Small intestine (tissue), 7 donors: ENCODE measurements around the gene ZDHHC22. TPM values are rescaled to one million over a fixed set of nuclear protein-coding genes. Genes with fewer than 3 reads are reported as not detected.

ENCODE experiments used
- DNase-seq, 2 donors: peaks; one replicate each; pipeline versions ENCODE4 v3.0.0 to v3.0.0-alpha.2; 2013
- FAIRE-seq: peaks from 2 replicates; lab custom pipeline; 2012; peaks lifted over from hg19 to GRCh38; lab: Jason Lieb, UNC
- H3K27ac ChIP-seq, 3 donors: one replicate each; pipeline ENCODE4 v1.5.1; 2013; ENCODE audit warnings: low read length in 2 of 3, mild to moderate bottlenecking in 2 of 3, control low read depth in 1 of 3, inconsistent platforms in 1 of 3, low read depth in 1 of 3, moderate library complexity in 1 of 3
- H3K27me3 ChIP-seq, 3 donors: one replicate each; pipeline ENCODE4 v1.6.1; 2013; ENCODE audit warnings: low read length in 3 of 3, inconsistent platforms in 1 of 3; ENCODE audit not compliant: control insufficient read depth in 3 of 3, insufficient read depth in 3 of 3
- H3K36me3 ChIP-seq, 3 donors: one replicate each; pipeline ENCODE4 v1.6.1; 2013; ENCODE audit warnings: low read length in 3 of 3, inconsistent platforms in 1 of 3, low read depth in 1 of 3, mild to moderate bottlenecking in 1 of 3, moderate library complexity in 1 of 3; ENCODE audit not compliant: control insufficient read depth in 3 of 3, insufficient read depth in 2 of 3
- H3K4me1 ChIP-seq, 3 donors: one replicate each; pipeline ENCODE4 v1.6.1; 2013; ENCODE audit warnings: low read length in 2 of 3, inconsistent platforms in 1 of 3, low read depth in 1 of 3, mild to moderate bottlenecking in 1 of 3, moderate library complexity in 1 of 3; ENCODE audit not compliant: control insufficient read depth in 3 of 3, insufficient read depth in 2 of 3
- H3K4me3 ChIP-seq, 3 donors: one replicate each; pipeline ENCODE4 v1.5.1; 2013; ENCODE audit warnings: low read length in 3 of 3, control low read depth in 1 of 3, inconsistent platforms in 1 of 3, low read depth in 1 of 3, mild to moderate bottlenecking in 1 of 3, moderate library complexity in 1 of 3
- H3K9me3 ChIP-seq, 2 donors: one replicate each; pipeline ENCODE4 v1.6.1; 2013; ENCODE audit warnings: low read depth in 1 of 2, low read length in 1 of 2; ENCODE audit not compliant: control insufficient read depth in 2 of 2, insufficient read depth in 1 of 2
- WGBS, 3 donors: extraction: QIAGEN DNeasy Blood & Tissue Kit; methylation state at CpG; one replicate each; pipeline ENCODE4 v1.1.7; 2013; 5-methylcytosine and 5-hydroxymethylcytosine counted together
- polyA plus RNA-seq, 4 donors: library from polyadenylated mRNA; stranded (reverse) in 3 of 4; unstranded in 1 of 4; fragments of 200-250 nt in 3 of 4; fragments of 120-200 nt in 1 of 4; gene quantifications; one replicate each; pipeline versions ENCODE4 v1.2.1 to v1.2.3, GENCODE V29; 2013
- donor health status: healthy with polysubstance abuse.
- donor health status: control.
- donor health status: control.
- donor health status: Bipolar disorder and iron deficiency.
- donor health status: healthy.

Gene ZDHHC22
- polyA plus RNA-seq, 4 donors, result 0.12 to 0.33 TPM; not detected in 2

- whole genome bisulfite sequencing, 3 donors, result 55 to 77% (median 72%) methylated on average over 6 of the region's 6 CpGs
- Histone ChIP-seq H3K4me3 (no peak overlapping the region), H3K4me1 (peaks cover 2 to 37% (median 11%) of the 10 kb centered on the region in 3 donors), H3K27me3 (peaks cover 0 to 30% (median 2%) of the 10 kb centered on the region in 3 donors), H3K36me3 (peaks cover 0 to 8% (median 0%) of the 10 kb centered on the region in 3 donors), H3K27ac (peak overlapping the region; percentile 57 to 85 (median 72)), H3K9me3 (no peaks in the 10 kb centered on the region)
- no peak for DNase-seq
- FAIRE-seq, result no peak
Observed at GRCh38 chr14:77122526-77123125, 19.0 kb downstream of the ZDHHC22 start.

DNA sequence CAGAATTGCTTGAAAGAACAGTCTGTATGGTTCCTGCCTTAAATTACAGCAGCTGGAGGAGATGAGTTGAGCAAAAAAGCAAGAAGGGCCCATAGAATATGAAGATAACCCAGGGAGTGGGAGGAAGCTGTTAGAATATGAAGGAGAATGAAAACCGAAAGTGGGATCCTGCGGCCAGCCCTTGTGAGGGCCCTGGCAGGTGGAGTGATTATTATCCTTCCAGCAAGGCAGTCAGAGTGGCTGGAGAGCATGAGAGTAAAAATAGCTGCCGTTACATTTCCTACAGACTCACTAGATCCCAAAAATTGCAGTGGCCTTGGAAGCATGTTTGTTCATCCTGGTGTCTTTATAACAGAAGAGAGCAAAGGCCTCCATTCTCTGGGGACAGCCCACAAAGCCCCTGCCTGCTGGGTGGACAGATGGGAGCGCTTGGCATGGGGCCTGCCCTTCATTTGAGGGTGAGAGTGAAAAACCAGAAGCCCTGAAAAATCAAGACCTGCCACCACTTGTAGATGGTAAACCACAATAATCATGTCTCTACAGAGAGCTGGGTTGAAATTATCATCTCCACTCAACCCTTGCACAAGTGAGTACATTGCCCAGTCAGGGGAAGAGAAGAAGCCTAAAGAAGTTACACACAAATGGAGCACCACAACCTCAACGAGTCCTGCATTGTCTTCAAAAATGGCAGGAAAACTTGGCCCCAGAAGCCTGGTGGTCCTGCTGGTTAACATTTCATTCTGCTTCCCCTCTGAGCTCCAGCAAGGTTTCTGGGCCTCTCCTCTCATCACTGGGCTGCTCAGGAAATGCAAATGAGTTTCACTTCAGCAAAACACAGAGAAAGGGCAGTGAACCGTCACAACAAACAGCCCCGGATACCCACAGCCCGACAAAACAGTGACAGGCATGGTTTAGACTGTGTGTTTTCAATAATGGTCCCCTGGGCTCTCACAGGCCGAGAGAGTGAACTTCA is 20.5 kb downstream of the ZDHHC22 start:
- Histone ChIP-seq H3K4me3 (no peak overlapping the region), H3K27ac (peak overlapping the region; percentile 19 to 71 (median 52)), H3K36me3 (peaks cover 4 to 8% (median 5%) of the 10 kb centered on the region in 3 donors), H3K9me3 (no peaks in the 10 kb centered on the region), H3K27me3 (peaks cover 0 to 16% (median 0%) of the 10 kb centered on the region in 3 donors), H3K4me1 (peaks cover 2 to 37% (median 11%) of the 10 kb centered on the region in 3 donors)
- WGBS, 3 donors, result 40 to 46% (median 45%) methylated on average over 9 of the region's 9 CpGs
- DNase-seq (peak; percentile 50 to 77), FAIRE-seq (no peak)

GRCh38 chr14:77119851-77120250 is 21.7 kb downstream of the ZDHHC22 start:
- no peak for FAIRE-seq

DNA sequence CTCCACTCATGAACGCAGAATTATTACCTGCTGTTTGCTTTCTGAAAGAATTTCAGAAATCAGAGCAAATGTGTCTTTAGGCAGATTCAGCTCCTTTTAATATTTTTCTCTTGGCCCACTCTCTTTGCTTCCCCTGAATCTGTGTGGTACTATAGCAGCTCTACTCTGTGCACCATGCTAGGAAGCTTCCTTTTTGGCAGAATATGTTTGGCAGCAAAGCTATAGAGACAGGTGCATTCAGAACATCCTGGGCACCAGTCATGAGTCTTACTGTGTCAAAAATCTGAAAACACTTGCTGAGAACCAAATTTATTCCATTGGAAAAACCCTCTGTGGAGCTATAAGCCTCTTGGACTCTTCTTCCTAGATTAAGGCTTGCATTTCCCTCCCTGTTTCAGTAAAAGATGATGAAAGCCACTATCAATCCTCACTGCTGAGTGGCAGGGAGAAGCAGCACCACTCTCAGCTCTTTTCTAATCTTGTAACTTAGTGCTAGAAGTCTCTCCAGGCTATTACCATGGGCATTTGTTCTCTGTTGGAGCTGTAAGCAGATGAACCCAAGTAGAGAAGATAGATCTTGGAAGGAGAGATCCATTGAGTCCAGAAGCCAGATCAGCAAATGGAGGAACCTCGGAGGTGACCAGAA is 25.3 kb downstream of the ZDHHC22 start:
- no peak for DNase-seq
- no peaks in the 10 kb centered on the region for H3K9me3 ChIP-seq
- peaks cover 7 to 25% (median 8%) of the 10 kb centered on the region in 3 donors for H3K36me3 ChIP-seq
- FAIRE-seq, result no peak
- WGBS, 3 donors, result 95 to 96% (median 96%) methylated on average over 2 of the region's 2 CpGs
- H3K27ac ChIP-seq, result no peak overlapping the region
- H3K27me3 ChIP-seq, result no peaks in the 10 kb centered on the region
- peaks cover 0 to 4% (median 4%) of the 10 kb centered on the region in 3 donors for H3K4me1 ChIP-seq
- H3K4me3 ChIP-seq, result no peak overlapping the region

More at GRCh38 chr14:77119851-77120250, 21.7 kb downstream of the ZDHHC22 start:
- no peak for DNase-seq
- no peak overlapping the region for H3K4me3 ChIP-seq
- H3K36me3 ChIP-seq, result peaks cover 4 to 8% (median 5%) of the 10 kb centered on the region in 3 donors
- no peaks in the 10 kb centered on the region for H3K9me3 ChIP-seq
- peaks cover 0 to 5% (median 0%) of the 10 kb centered on the region in 3 donors for H3K27me3 ChIP-seq
- 85 to 92% (median 89%) methylated on average over 7 of the region's 7 CpGs for WGBS, 3 donors
- peak overlapping the region in 1 of 3 donors; percentile 19 for H3K27ac ChIP-seq
- peaks cover 2 to 30% (median 11%) of the 10 kb centered on the region in 3 donors for H3K4me1 ChIP-seq

GRCh38 chr14:77114609-77115008 is 27.0 kb downstream of the ZDHHC22 start:
- WGBS, 3 donors, result 96 to 97% (median 97%) methylated on average over 4 of the region's 4 CpGs
- no peaks in the 10 kb centered on the region for H3K9me3 ChIP-seq
- no peak for DNase-seq
- H3K27ac ChIP-seq, result no peak overlapping the region
- H3K4me3 ChIP-seq, result no peak overlapping the region
- H3K27me3 ChIP-seq, result no peaks in the 10 kb centered on the region
- no peak for FAIRE-seq
- H3K4me1 ChIP-seq, result no peaks in the 10 kb centered on the region
- H3K36me3 ChIP-seq, result peaks cover 11 to 28% (median 13%) of the 10 kb centered on the region in 3 donors

DNA sequence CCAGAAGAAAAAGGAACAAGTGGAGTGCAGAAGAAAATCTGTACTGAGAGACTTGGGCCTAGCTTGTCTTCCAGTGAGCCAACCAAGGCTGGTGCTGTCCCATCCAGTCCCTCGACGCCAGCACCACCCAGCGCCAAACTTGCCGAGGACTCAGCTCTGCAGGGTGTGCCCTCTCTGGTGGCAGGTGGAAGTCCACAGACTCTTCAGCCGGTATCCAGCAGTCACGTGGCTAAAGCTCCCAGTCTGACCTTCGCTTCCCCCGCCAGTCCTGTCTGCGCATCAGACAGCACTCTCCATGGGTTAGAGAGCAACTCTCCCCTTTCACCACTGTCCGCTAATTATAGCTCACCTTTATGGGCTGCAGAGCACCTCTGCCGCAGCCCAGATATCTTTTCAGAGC is 27.9 kb downstream of the ZDHHC22 start:
- 74 to 91% (median 79%) methylated on average over 11 of the region's 11 CpGs for WGBS, 3 donors
- H3K4me3 ChIP-seq, result no peak overlapping the region
- DNase-seq (peak; percentile 58 to 59), FAIRE-seq (no peak)
- no peaks in the 10 kb centered on the region for H3K27me3 ChIP-seq
- no peaks in the 10 kb centered on the region for H3K4me1 ChIP-seq
- H3K27ac ChIP-seq, result no peak overlapping the region
- peaks cover 11 to 29% (median 13%) of the 10 kb centered on the region in 3 donors for H3K36me3 ChIP-seq
- no peaks in the 10 kb centered on the region for H3K9me3 ChIP-seq

- peaks cover 7 to 38% (median 13%) of the 10 kb centered on the region in 3 donors for H3K36me3 ChIP-seq
- no peaks in the 10 kb centered on the region for H3K4me1 ChIP-seq
- H3K9me3 ChIP-seq, result no peaks in the 10 kb centered on the region
- WGBS, 3 donors, result 65 to 91% (median 76%) methylated on average over 5 of the region's 5 CpGs
- DNase-seq, result no peak
- H3K27me3 ChIP-seq, result no peaks in the 10 kb centered on the region
- H3K4me3 ChIP-seq, result no peak overlapping the region
- no peak for FAIRE-seq
- peak overlapping the region in 1 of 3 donors; percentile 63 for H3K27ac ChIP-seq
Observed at GRCh38 chr14:77111021-77111420, 30.6 kb downstream of the ZDHHC22 start.

- no peak for FAIRE-seq
- H3K9me3 ChIP-seq, result no peaks in the 10 kb centered on the region
- H3K36me3 ChIP-seq, result peaks cover 7 to 38% (median 13%) of the 10 kb centered on the region in 3 donors
- no peak for DNase-seq
- no peaks in the 10 kb centered on the region for H3K27me3 ChIP-seq
- H3K4me1 ChIP-seq, result no peaks in the 10 kb centered on the region
- H3K27ac ChIP-seq, result no peak overlapping the region
- 77 to 97% (median 91%) methylated on average over 1 of the region's 1 CpG for WGBS, 3 donors
- H3K4me3 ChIP-seq, result no peak overlapping the region
Observed at GRCh38 chr14:77110286-77110685, 31.3 kb downstream of the ZDHHC22 start.
